ENCODE results near the gene DKC1.

- TF ChIP-seq EZH2phosphoT487 (IDR thresholded peaks at IDR 0.05; ENCODE audit: unreplicated experiment) = no peak
- TF ChIP-seq, protein P1, sequence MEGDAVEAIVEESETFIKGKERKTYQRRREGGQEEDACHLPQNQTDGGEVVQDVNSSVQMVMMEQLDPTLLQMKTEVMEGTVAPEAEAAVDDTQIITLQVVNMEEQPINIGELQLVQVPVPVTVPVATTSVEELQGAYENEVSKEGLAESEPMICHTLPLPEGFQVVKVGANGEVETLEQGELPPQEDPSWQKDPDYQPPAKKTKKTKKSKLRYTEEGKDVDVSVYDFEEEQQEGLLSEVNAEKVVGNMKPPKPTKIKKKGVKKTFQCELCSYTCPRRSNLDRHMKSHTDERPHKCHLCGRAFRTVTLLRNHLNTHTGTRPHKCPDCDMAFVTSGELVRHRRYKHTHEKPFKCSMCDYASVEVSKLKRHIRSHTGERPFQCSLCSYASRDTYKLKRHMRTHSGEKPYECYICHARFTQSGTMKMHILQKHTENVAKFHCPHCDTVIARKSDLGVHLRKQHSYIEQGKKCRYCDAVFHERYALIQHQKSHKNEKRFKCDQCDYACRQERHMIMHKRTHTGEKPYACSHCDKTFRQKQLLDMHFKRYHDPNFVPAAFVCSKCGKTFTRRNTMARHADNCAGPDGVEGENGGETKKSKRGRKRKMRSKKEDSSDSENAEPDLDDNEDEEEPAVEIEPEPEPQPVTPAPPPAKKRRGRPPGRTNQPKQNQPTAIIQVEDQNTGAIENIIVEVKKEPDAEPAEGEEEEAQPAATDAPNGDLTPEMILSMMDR (conservative IDR thresholded peaks at IDR 0.05; ENCODE audit: low read depth in 2 of 2) = no peak
- TF ChIP-seq ZNF114 (CRISPR knock-in tag; IDR thresholded peaks at IDR 0.05) = no peak
- no peak for TF ChIP-seq POLR2AphosphoS5 (IDR thresholded peaks at IDR 0.05; ENCODE audit: low read depth)
- TF ChIP-seq EZH2 (IDR thresholded peaks at IDR 0.05; ENCODE audit: low read depth, unreplicated experiment) = no peak
- no peak for TF ChIP-seq JUNB (IDR thresholded peaks at IDR 0.05; ENCODE audit: unreplicated experiment)
- TF ChIP-seq CREB1 (CRISPR knock-in tag; IDR thresholded peaks at IDR 0.05; ENCODE audit: low read depth) = no peak
- no peak for TF ChIP-seq STAT1 (IDR thresholded peaks at IDR 0.05; ENCODE audit: unreplicated experiment)
- no peak for TF ChIP-seq NANOG (IDR thresholded peaks at IDR 0.05; ENCODE audit: borderline replicate concordance)
- no peak for TF ChIP-seq ZNF331 (CRISPR knock-in tag; IDR thresholded peaks at IDR 0.05; ENCODE audit: low read depth)
- TF ChIP-seq, protein P2, sequence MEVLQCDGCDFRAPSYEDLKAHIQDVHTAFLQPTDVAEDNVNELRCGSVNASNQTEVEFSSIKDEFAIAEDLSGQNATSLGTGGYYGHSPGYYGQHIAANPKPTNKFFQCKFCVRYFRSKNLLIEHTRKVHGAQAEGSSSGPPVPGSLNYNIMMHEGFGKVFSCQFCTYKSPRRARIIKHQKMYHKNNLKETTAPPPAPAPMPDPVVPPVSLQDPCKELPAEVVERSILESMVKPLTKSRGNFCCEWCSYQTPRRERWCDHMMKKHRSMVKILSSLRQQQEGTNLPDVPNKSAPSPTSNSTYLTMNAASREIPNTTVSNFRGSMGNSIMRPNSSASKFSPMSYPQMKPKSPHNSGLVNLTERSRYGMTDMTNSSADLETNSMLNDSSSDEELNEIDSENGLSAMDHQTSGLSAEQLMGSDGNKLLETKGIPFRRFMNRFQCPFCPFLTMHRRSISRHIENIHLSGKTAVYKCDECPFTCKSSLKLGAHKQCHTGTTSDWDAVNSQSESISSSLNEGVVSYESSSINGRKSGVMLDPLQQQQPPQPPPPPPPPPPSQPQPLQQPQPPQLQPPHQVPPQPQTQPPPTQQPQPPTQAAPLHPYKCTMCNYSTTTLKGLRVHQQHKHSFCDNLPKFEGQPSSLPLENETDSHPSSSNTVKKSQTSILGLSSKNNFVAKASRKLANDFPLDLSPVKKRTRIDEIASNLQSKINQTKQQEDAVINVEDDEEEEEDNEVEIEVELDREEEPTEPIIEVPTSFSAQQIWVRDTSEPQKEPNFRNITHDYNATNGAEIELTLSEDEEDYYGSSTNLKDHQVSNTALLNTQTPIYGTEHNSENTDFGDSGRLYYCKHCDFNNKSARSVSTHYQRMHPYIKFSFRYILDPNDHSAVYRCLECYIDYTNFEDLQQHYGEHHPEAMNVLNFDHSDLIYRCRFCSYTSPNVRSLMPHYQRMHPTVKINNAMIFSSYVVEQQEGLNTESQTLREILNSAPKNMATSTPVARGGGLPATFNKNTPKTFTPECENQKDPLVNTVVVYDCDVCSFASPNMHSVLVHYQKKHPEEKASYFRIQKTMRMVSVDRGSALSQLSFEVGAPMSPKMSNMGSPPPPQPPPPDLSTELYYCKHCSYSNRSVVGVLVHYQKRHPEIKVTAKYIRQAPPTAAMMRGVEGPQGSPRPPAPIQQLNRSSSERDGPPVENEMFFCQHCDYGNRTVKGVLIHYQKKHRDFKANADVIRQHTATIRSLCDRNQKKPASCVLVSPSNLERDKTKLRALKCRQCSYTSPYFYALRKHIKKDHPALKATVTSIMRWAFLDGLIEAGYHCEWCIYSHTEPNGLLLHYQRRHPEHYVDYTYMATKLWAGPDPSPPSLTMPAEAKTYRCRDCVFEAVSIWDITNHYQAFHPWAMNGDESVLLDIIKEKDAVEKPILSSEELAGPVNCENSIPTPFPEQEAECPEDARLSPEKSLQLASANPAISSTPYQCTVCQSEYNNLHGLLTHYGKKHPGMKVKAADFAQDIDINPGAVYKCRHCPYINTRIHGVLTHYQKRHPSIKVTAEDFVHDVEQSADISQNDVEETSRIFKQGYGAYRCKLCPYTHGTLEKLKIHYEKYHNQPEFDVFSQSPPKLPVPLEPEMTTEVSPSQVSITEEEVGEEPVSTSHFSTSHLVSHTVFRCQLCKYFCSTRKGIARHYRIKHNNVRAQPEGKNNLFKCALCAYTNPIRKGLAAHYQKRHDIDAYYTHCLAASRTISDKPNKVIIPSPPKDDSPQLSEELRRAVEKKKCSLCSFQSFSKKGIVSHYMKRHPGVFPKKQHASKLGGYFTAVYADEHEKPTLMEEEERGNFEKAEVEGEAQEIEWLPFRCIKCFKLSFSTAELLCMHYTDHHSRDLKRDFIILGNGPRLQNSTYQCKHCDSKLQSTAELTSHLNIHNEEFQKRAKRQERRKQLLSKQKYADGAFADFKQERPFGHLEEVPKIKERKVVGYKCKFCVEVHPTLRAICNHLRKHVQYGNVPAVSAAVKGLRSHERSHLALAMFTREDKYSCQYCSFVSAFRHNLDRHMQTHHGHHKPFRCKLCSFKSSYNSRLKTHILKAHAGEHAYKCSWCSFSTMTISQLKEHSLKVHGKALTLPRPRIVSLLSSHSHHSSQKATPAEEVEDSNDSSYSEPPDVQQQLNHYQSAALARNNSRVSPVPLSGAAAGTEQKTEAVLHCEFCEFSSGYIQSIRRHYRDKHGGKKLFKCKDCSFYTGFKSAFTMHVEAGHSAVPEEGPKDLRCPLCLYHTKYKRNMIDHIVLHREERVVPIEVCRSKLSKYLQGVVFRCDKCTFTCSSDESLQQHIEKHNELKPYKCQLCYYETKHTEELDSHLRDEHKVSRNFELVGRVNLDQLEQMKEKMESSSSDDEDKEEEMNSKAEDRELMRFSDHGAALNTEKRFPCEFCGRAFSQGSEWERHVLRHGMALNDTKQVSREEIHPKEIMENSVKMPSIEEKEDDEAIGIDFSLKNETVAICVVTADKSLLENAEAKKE (CRISPR knock-in tag; IDR thresholded peaks at IDR 0.05) = no peak
- TF ChIP-seq REST (IDR thresholded peaks at IDR 0.05; ENCODE audit: unreplicated experiment) = no peak
- TF ChIP-seq ETS1 (IDR thresholded peaks at IDR 0.05) = no peak
These were observed 47.4 kb downstream of the DKC1 start for GRCh38 chrX:154809939-154810665.

Data from GM23338 (cell line).